Stimulated activated CD4-positive, alpha-beta T cell treated with anti-CD3 and anti-CD28 coated beads, Interleukin-12 subunit alpha, Interleukin-12 subunit beta, amount 100 ng/mL, for 24 hours (primary cell): Measurements from ENCODE around the gene PLLP.
A peak's percentile ranks its signal among the peaks of the same experiment; 100 is the strongest.

Source experiments
- DNase-seq, 2 experiments: peaks; one replicate each; pipeline ENCODE4 v3.0.0-alpha.2; 2020; ENCODE audit warnings: low read depth in 2 of 2

Gene PLLP

GRCh38 chr16:57256601-57257395 lies 27.7 kb downstream of the PLLP start:
- no peak for DNase-seq

GRCh38 chr16:57255686-57256415 lies 28.6 kb downstream of the PLLP start:
- DNase-seq: no peak

GRCh38 chr16:57253466-57253865 lies 31.0 kb downstream of the PLLP start:
- no peak for DNase-seq

- no peak for DNase-seq
Observed at GRCh38 chr16:57252148-57252721, 32.2 kb downstream of the PLLP start.

- DNase-seq: no peak
Observed at GRCh38 chr16:57251352-57251751, 33.1 kb downstream of the PLLP start.

- DNase-seq: no peak
Observed at GRCh38 chr16:57245472-57246113, 38.9 kb downstream of the PLLP start.

DNA sequence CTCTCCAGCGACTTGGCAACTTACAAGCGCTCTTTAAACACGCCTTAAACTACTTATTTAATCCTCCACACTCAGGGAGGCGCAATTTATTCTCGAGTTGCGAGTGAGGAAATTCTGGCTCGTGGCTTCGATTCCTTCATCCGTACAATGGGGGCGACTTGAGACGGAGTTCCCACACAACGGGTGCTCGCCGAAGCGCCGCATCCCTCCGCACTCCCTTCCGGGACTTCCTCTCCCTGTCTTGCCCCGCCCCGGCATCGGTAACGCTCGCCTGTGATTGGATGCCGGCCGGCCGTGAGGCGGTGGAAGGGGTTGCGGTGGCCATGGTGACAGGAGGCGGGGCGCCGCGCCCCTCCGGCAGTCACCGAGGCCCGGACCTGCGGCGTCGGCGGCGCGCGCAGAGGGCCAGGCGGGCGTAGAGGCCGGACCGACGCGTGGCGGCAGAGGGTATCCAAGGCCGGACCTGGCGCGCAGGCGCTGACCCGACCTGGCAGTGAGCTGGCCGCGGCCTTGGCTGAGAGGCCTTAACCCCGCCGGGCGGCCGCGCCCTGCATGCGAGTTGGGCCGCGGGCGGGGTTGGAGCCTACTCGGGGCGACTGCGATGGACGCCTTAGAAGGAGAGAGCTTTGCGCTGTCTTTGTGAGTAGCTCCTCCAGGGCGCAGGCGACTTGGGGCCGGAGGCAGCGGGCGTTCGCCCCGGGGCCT lies 39.6 kb downstream of the PLLP start, which contains the start of gene ARL2BP:
ARL2BP (plus strand) TSS at position 493 of the 705 bp plus-strand sequence; CDS start at position 602, 109 bp downstream.
- DNase-seq: peak; percentile 89 to 97

DNA sequence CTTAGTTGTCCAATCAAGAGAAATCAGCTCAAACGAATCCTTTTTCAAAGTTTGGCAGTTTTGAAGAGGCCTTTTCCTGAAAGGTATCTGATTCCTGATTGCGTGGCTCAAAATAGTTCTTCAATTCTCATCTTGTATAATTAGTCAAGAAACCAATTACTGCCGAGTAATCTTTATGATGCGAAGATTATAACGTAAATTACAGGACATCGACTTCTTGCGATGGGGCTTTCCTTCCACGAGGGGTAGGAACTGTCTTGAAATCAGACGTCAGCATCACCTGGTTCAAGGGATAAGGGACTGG lies 40.1 kb downstream of the PLLP start:
- DNase-seq: no peak

GRCh38 chr16:57242650-57243049 lies 41.8 kb downstream of the PLLP start:
- no peak for DNase-seq

DNA sequence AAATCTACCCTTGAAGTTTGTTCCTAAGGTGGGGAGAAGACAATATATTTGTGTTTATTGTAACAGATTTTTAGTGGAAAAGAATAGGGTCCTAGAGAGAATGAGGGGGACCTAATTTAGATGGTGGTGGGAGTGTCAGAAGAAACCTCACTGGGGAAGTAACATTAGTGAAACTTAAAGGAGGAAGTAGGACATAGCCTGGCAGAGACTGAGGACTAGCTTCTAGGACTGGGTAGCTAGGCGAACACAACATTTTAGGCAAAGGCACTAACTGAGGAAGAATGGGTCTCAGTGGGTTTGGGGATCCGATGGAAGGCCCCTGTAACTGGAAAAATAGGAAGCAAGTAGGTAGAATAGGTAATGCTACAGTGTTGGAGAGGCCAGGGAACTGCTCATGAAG lies 43.6 kb downstream of the PLLP start:
- no peak for DNase-seq

- no peak for DNase-seq
Observed at GRCh38 chr16:57239107-57239506, 45.4 kb downstream of the PLLP start.

DNA sequence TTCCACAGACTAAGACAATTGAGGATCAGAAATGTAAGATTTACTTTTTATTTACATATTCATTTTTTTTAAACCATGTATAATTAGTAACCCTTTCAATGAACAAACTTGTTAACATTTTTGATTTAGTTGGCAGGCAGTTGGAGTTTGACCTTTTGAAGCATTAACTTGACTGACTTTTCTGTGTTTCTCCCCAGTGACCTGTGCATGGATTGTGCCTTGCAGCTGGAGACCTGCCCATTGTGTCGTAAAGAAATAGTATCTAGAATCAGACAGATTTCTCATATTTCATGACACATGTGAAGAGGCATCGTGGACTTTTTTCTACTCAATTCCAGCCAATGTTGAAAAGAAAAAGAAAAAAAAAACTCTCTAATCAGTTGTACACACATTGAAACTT lies 45.8 kb downstream of the PLLP start:
- DNase-seq: no peak

GRCh38 chr16:57236022-57236350 lies 48.5 kb downstream of the PLLP start:
- no peak for DNase-seq

DNA sequence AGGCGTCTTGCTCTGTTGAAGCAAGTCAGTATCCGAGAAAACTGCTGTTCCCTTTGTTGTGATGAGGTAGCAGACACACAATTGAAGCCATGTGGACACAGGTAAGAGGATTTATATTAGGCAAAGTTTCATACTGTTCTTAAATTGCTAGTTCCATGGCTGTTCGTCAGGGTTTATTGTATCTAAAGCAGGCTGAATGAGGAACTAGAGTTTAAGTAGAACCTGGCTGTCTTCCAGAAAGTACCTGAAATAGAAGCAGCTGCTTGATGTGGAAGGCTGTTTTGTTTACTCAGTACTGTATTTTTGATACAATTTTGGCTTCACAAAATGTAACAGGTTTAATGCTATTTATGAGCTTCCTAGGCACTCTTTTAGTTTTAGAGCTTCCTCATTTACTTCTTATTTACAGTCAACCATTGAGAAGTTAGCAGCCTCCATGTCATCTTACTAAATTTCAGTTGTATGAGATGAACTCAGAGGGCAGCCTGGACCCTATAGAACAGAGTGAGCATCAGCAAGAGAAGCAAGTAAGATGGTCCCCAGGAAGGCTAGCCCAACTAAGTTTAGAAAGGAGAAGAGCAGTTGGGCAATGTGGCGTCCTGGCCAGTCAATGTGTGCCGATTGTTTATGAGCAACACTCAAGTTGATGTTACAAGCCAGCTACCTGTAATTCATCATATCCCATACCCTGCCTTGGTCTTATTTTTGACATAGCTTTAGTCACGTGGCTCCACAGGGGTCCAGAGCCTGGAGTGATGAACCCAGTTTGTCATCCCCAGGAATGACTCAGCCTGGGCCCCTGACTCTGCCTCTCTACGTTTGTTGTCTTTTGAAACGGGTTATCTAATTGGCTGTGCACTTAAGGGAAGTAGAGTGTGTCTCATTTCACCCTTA lies 49.1 kb downstream of the PLLP start:
- no peak for DNase-seq

DNA sequence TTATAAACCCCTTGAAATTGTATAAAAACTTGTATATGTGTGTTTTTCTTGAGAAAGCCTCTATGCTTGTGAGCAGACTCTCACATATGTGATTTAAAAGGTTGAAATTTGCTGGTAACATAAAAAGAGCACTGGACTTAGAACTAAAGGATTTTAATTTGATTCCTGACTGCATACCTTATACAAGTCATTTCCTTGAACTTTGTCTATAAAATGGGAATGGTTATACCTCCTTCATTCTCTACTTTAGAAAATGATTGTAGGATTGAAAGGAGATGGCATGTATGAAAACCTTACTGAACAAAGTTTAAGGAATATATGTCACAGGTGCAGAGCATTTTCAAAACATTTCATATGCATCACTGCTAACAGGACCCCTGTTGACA lies 49.8 kb downstream of the PLLP start:
- DNase-seq: no peak

DNA sequence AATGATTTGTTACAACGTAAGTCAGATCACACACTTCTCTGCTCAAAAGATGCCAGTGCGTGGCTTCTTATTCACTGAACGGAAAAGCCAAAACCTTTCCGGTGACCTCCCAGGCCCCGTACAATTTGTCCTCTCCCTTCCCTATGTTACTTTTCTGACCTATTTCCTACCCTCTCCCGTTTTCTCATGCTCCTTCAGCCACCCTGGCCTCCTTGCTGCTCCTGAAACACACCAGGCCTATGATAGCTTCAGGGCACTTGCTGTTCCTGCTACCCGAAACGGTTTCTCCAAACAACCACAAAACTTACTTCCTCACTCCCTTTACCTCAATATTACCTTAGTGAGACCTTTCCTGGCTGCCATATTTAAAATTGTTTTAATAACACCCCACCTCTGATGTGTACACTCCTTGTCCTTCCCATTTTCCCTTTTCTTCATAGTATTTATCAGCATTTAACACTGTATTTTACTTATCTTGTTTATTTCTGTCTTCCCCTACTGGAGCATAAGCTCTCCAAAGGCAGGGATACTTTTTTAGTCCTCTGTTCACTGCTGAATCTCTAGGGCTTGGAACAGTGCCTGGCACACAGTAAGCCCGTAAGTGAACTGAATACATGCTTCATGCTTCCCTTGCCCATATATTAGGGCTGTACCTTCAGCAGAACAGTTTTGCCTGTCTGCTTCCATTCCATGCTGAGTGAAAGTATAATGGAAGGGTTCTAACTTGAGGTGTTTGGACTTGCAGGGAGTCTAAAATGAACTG lies 50.3 kb downstream of the PLLP start:
- no peak for DNase-seq

GRCh38 chr16:57231821-57232350 lies 52.6 kb downstream of the PLLP start:
- no peak for DNase-seq

DNA sequence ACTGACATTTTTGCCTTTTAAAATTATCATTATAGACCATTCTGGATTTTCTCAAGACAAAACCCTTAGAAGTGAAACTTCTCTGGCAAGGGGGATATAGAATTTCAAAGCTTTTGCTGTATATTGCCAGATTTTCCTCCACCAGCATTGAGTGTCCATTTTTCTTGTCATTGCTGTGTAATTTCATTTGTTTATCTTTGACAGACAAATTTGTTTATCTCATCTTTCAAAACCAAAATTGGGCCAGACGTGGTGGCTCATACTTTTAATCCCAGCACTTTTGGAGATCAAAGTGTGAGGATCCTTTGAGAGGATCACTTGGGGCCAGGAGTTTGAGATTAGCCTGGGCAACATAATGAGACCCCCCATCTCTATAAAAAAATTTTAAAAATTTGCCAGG lies 55.4 kb downstream of the PLLP start:
- DNase-seq: no peak

GRCh38 chr16:57226701-57227621 lies 57.5 kb downstream of the PLLP start:
- no peak for DNase-seq
